GM12892 (cell line): Measurements from ENCODE around the gene VGLL4.
A peak's percentile ranks its signal among the peaks of the same experiment; 100 is the strongest.

Experiments used
- POLR2A ChIP-seq: IDR thresholded peaks from 2 replicates; pipeline ENCODE4 v1.6.1; 2011; ENCODE audit warnings: low read depth, low read length, control low read depth
- POLR2AphosphoS5 ChIP-seq: IDR thresholded peaks from 2 replicates; pipeline ENCODE4 v1.6.1; 2011; ENCODE audit warnings: low read depth, low read length, control low read depth
- TAF1 ChIP-seq: IDR thresholded peaks from 2 replicates; pipeline ENCODE4 v1.6.1; 2011; ENCODE audit warnings: low read depth, mild to moderate bottlenecking, control low read depth, low read length, borderline replicate concordance

DNA sequence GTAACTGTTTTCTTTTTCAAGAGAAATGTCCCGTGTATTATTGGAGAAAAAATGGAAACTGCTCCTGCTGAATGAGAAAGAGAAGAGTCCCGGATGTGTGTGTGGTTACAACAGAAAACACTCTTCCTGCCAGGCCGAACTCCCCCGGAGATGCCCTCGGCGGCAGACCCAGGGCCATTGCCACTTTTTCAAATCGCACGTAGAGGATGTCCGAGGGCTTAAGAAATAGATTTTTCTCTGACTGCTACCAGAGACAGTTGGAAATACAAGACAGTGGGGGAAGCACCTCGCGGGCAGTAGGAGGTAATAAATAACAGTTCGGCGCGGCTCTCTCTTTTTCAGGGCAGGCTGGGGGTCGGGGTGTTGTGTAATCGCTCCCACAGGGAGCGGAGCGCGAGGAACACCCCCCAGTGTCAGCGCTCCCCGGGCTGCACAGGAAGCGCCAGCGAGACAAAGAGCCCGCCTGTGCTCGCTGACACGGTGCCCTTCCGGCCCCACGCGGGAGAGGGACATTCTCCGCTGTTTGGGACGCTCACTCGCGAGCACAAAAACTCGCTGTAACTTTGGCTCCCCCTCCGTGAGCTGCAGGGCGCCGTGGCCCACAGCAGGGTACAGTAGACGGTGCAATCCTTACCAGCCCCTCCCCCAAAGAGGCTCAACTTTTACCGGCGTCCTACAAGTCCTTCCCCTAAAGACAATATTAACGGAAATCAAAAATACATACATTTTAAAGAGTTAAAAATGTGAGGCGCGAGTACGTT, 1.1 kb downstream of the VGLL4 start:
- TF ChIP-seq POLR2A (peak; percentile 79), POLR2AphosphoS5 (peak; percentile 71), TAF1 (peak; percentile 64; the same call in 1 of the 2 replicates)
